ENCODE measurements around the gene ASIC4. TPM values are rescaled to one million over a fixed set of nuclear protein-coding genes. Genes with fewer than 3 reads are reported as not detected.

The ASIC4 gene
- total RNA-seq, 1 experiment from 2014 or later = 2.1 TPM

- POLR2A ChIA-PET = no interaction called here
- H3K9me3 ChIP-seq (ENCODE audit: control insufficient read depth in 1 of 2, insufficient read depth in 1 of 2, low read depth in 1 of 2, low read length in 2 of 2) = no peaks in the 10 kb centered on the region
- TF ChIP-seq TCF7L2 (IDR thresholded peaks at IDR 0.05; ENCODE audit: borderline replicate concordance, extremely low read depth, insufficient read depth, insufficient read length) (no peak), RAD21 (IDR thresholded peaks at IDR 0.05; ENCODE audit: low read depth) (no peak), SIN3A (IDR thresholded peaks at IDR 0.05; ENCODE audit: low read depth) (no peak)
- RAD21 ChIA-PET (ENCODE audit: low non-redundant PET in 1 of 2, low total read pairs in 2 of 2, uncharacterized antibody in 2 of 2, unreplicated experiment in 2 of 2) = interaction anchor here in 1 of 2 experiments (0.5 kb wide), 1 partner anchor 14 kb away, joined by 6 read pairs; no protein-coding TSS in a partner anchor
- DNase-seq (ENCODE audit: low read depth, low spot score) (no peak), ATAC-seq (no peak)
- H3K4me2 ChIP-seq (ENCODE audit: low read length) = no peak overlapping the region
- H3K4me1 ChIP-seq (ENCODE audit: control insufficient read depth in 1 of 2, insufficient read depth in 2 of 2, low read length in 2 of 2) = peaks cover 24 to 64% of the 10 kb centered on the region in 2 experiments
- H3K27ac ChIP-seq (ENCODE audit: low read depth, low read length) = 0 out of 2 replicates have a peak overlapping the region, but pooled peaks have one; percentile 49
- CTCF ChIA-PET = interaction anchor here (1.5 kb wide), 1 partner anchor 41 kb away, joined by 3 read pairs; a partner anchor contains a TSS
- H3K79me2 ChIP-seq (ENCODE audit: insufficient read depth, low read length) = peaks cover 30% of the 10 kb centered on the region
- H3K4me3 ChIP-seq (replicated peaks in 1 of 2; ENCODE audit: low read depth in 1 of 2, low read length in 2 of 2) = no peak overlapping the region
- H3K9me2 ChIP-seq (ENCODE audit: insufficient read depth) = no peaks in the 10 kb centered on the region
- peaks cover 0 to 26% of the 10 kb centered on the region in 2 experiments; a peak in 2 of 4 replicates for H3K36me3 ChIP-seq (ENCODE audit: control insufficient read depth in 1 of 2, insufficient read depth in 2 of 2, low read length in 2 of 2)
- peaks cover 5% of the 10 kb centered on the region; the same call in 1 of the 2 replicates for H4K20me1 ChIP-seq (ENCODE audit: insufficient read depth)
- no peaks in the 10 kb centered on the region for H3K27me3 ChIP-seq (ENCODE audit: insufficient read depth, low read length)
- H2AFZ ChIP-seq (ENCODE audit: low read depth, low read length, poor library complexity, severe bottlenecking) = no peak overlapping the region
- intact Hi-C loops (cut with micrococcal nuclease) = loop anchor here (10.0 kb wide), 1 partner anchor 362 kb away; the partner anchor contains the start of genes CNPPD1, RETREG2 and SLC23A3
- BruUV-seq (replicated peaks) = no TSS peak
- H3K9ac ChIP-seq (ENCODE audit: low read length) = 0 out of 2 replicates have a peak overlapping the region, but pooled peaks have one; percentile 24
These were observed 22.1 kb downstream of the ASIC4 start for GRCh38 chr2:219536425-219536824.

- ChIA-PET CTCF (interaction anchor here (1.1 to 1.5 kb wide), 2 partner anchors 41 to 42 kb away, joined by 3 read pairs; a partner anchor contains a TSS), RAD21 (ENCODE audit: low non-redundant PET in 1 of 2, low total read pairs in 2 of 2, uncharacterized antibody in 2 of 2, unreplicated experiment in 2 of 2) (interaction anchor here in 1 of 2 experiments (0.5 kb wide), 1 partner anchor 15 kb away, joined by 6 read pairs; no protein-coding TSS in a partner anchor), POLR2A (no interaction called here)
- H2AFZ ChIP-seq (ENCODE audit: low read depth, low read length, poor library complexity, severe bottlenecking) = no peak overlapping the region
- intact Hi-C loops (cut with micrococcal nuclease) = loop anchor here (10.0 kb wide), 1 partner anchor 362 kb away; the partner anchor contains the start of genes CNPPD1, RETREG2 and SLC23A3
- no peaks in the 10 kb centered on the region for H3K27me3 ChIP-seq (ENCODE audit: insufficient read depth, low read length)
- no peak overlapping the region for H3K4me3 ChIP-seq (replicated peaks in 1 of 2; ENCODE audit: low read depth in 1 of 2, low read length in 2 of 2)
- H3K4me1 ChIP-seq (ENCODE audit: control insufficient read depth in 1 of 2, insufficient read depth in 2 of 2, low read length in 2 of 2) = peaks cover 24 to 70% of the 10 kb centered on the region in 2 experiments
- 0 out of 2 replicates have a peak overlapping the region, but pooled peaks have one; percentile 24 for H3K9ac ChIP-seq (ENCODE audit: low read length)
- H3K9me3 ChIP-seq (ENCODE audit: control insufficient read depth in 1 of 2, insufficient read depth in 1 of 2, low read depth in 1 of 2, low read length in 2 of 2) = no peaks in the 10 kb centered on the region
- H3K79me2 ChIP-seq (ENCODE audit: insufficient read depth, low read length) = peaks cover 36% of the 10 kb centered on the region
- H3K9me2 ChIP-seq (ENCODE audit: insufficient read depth) = no peaks in the 10 kb centered on the region
- peaks cover 6% of the 10 kb centered on the region; the same call in 1 of the 2 replicates for H4K20me1 ChIP-seq (ENCODE audit: insufficient read depth)
- DNase-seq (ENCODE audit: low read depth, low spot score) (no peak), ATAC-seq (no peak)
- H3K36me3 ChIP-seq (ENCODE audit: control insufficient read depth in 1 of 2, insufficient read depth in 2 of 2, low read length in 2 of 2) = peaks cover 0 to 28% of the 10 kb centered on the region in 2 experiments; a peak in 2 of 4 replicates
- peak overlapping the region; percentile 57 for H3K4me2 ChIP-seq (ENCODE audit: low read length)
- TF ChIP-seq RAD21 (IDR thresholded peaks at IDR 0.05; ENCODE audit: low read depth) = no peak
- no peak for TF ChIP-seq CEBPB (IDR thresholded peaks at IDR 0.05; ENCODE audit: low read depth)
- no peak for TF ChIP-seq SIN3A (IDR thresholded peaks at IDR 0.05; ENCODE audit: low read depth)
- no peak for TF ChIP-seq ZFX (IDR thresholded peaks at IDR 0.05)
- no peak for TF ChIP-seq POLR2AphosphoS5 (IDR thresholded peaks at IDR 0.05; ENCODE audit: low read depth, low read length)
- no peak for TF ChIP-seq YY1 (IDR thresholded peaks at IDR 0.05; ENCODE audit: extremely low read depth, insufficient replicate concordance, low read depth, low read length)
- no peak for TF ChIP-seq EZH2 (IDR thresholded peaks at IDR 0.05)
- no peak for TF ChIP-seq ELF1 (IDR thresholded peaks at IDR 0.05; ENCODE audit: borderline replicate concordance, low read depth)
- no TSS peak for BruUV-seq (replicated peaks)
- peak overlapping the region; percentile 49; the same call in 1 of the 2 replicates for H3K27ac ChIP-seq (ENCODE audit: low read depth, low read length)
These were observed 22.7 kb downstream of the ASIC4 start for GRCh38 chr2:219536967-219537366.
